BE2C (cell line): ENCODE data around the gene CARD14.
"Not testable (repeated sequence)": the region's sequence is repeated elsewhere in the genome, so short reads cannot be mapped to it uniquely, and the experiment has no call there.

Source experiments
- DNase-seq: peaks from one replicate; pipeline ENCODE4 v3.0.0-alpha.2; 2020
- H3K27me3 ChIP-seq: fragments of 250-450 bp; sonication (Bioruptor Pico); 2 replicates; pipeline ENCODE4 v1.5.1; 2020; ENCODE audit warnings: mild to moderate bottlenecking
- H3K36me3 ChIP-seq: fragments of 250-450 bp; sonication (Bioruptor Pico); 2 replicates; pipeline ENCODE4 v1.5.1; 2020; ENCODE audit warnings: mild to moderate bottlenecking
- H3K4me1 ChIP-seq: fragments of 250-450 bp; sonication (Bioruptor Pico); 2 replicates; pipeline ENCODE4 v1.5.1; 2020
- H3K4me3 ChIP-seq: 2 replicates; pipeline ENCODE4 v1.5.1; 2011; ENCODE audit warnings: low read depth, low read length
- H3K9me3 ChIP-seq: fragments of 250-450 bp; sonication (Bioruptor Pico); 2 replicates; pipeline ENCODE4 v1.5.1; 2020
- TF ChIP-seq, protein P1 (sequence below): IDR thresholded peaks from 2 replicates; pipeline ENCODE4 v1.5.1; 2012; ENCODE audit warnings: mild to moderate bottlenecking, low read depth, low read length

CARD14 gene

GRCh38 chr17:80253631-80254395, 84.0 kb downstream of the CARD14 start:
- TF ChIP-seq, protein P1, sequence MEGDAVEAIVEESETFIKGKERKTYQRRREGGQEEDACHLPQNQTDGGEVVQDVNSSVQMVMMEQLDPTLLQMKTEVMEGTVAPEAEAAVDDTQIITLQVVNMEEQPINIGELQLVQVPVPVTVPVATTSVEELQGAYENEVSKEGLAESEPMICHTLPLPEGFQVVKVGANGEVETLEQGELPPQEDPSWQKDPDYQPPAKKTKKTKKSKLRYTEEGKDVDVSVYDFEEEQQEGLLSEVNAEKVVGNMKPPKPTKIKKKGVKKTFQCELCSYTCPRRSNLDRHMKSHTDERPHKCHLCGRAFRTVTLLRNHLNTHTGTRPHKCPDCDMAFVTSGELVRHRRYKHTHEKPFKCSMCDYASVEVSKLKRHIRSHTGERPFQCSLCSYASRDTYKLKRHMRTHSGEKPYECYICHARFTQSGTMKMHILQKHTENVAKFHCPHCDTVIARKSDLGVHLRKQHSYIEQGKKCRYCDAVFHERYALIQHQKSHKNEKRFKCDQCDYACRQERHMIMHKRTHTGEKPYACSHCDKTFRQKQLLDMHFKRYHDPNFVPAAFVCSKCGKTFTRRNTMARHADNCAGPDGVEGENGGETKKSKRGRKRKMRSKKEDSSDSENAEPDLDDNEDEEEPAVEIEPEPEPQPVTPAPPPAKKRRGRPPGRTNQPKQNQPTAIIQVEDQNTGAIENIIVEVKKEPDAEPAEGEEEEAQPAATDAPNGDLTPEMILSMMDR: no peak
- DNase-seq: no peak
- Histone ChIP-seq H3K27me3 (no peaks in the 10 kb centered on the region), H3K4me3 (no peak overlapping the region), H3K4me1 (no peaks in the 10 kb centered on the region; the same call in 1 of the 2 replicates), H3K36me3 (no peaks in the 10 kb centered on the region), H3K9me3 (no peaks in the 10 kb centered on the region)

GRCh38 chr17:80254396-80255251, 84.8 kb downstream of the CARD14 start:
- H3K9me3 ChIP-seq: no peaks in the 10 kb centered on the region
- H3K4me1 ChIP-seq: no peaks in the 10 kb centered on the region; the same call in none of the 2 replicates
- TF ChIP-seq, protein P1: no peak
- DNase-seq: no peak
- H3K4me3 ChIP-seq: no peak overlapping the region
- H3K36me3 ChIP-seq: no peaks in the 10 kb centered on the region
- no peaks in the 10 kb centered on the region for H3K27me3 ChIP-seq

DNA sequence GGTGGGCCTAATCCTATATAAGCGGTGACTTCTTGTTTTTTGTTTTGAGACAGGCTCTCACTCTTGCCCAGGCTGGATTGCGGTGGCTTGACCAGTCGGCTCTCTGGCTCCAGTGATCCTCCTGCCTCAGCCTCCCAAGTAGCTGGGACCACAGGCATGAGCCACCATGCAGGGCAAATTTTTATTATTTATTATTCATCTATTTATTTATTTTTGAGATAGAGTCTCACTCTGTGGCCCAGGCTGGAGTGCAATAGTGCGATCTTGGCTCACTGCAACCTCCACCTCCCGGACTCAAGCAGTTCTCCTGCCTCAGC, 86.2 kb downstream of the CARD14 start:
- TF ChIP-seq, protein P1: no peak
- no peak overlapping the region for H3K4me3 ChIP-seq
- peaks cover 3% of the 10 kb centered on the region for H3K4me1 ChIP-seq
- no peaks in the 10 kb centered on the region for H3K27me3 ChIP-seq
- no peak for DNase-seq
- H3K36me3 ChIP-seq: no peaks in the 10 kb centered on the region
- H3K9me3 ChIP-seq: no peaks in the 10 kb centered on the region

DNA sequence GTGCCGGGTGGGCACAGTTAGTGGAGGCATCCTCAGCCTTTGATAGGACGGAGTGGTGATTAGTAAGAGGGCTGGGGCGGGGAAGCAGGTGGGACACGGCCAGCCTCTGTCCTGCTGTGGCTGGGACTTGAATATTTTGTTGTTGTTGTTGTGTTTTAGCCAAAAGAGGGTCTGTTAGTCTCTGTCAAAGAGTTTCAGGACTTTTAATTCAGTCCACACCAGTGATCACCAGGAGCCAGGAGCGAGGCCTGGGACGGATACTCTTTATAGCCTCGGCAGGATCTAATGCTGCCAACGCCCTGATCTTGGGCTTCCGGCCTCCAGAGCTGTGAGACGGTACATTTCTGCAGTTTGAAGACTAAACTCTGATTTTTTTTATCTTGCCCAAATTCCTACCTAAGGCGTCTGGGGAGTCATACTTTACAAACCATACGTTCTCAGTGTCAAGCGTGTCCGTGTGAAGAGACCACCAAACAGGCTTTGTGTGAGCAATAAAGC, 87.9 kb downstream of the CARD14 start:
- Histone ChIP-seq H3K9me3 (no peaks in the 10 kb centered on the region), H3K4me1 (peaks cover 8% of the 10 kb centered on the region), H3K4me3 (no peak overlapping the region), H3K27me3 (no peaks in the 10 kb centered on the region), H3K36me3 (no peaks in the 10 kb centered on the region)
- TF ChIP-seq, protein P1: no peak
- no peak for DNase-seq

- H3K4me3 ChIP-seq, DNase-seq, H3K36me3 ChIP-seq, H3K9me3 ChIP-seq, H3K27me3 ChIP-seq: not testable (repeated sequence)
- H3K4me1 ChIP-seq: peaks cover 12% of the 10 kb centered on the region
Observed at GRCh38 chr17:80258296-80258695, 88.5 kb downstream of the CARD14 start.
